HEK293 (cell line): ENCODE data around the gene RTN3.

Experiments used
- CTCF ChIP-seq: fragments of 450-650 bp; formaldehyde crosslinking; IDR thresholded peaks from 2 replicates; pipeline ENCODE4 v1.5.1; 2016; ENCODE audit warnings: missing biosample characterization, missing genetic modification characterization
- KLF16 ChIP-seq: fragments of 450-650 bp; formaldehyde crosslinking; IDR thresholded peaks from 2 replicates; pipeline ENCODE4 v1.5.1; 2017; ENCODE audit warnings: missing biosample characterization, missing genetic modification characterization
- RBAK ChIP-seq: fragments of 450-650 bp; formaldehyde crosslinking; IDR thresholded peaks from 2 replicates; pipeline ENCODE4 v1.5.1; 2016; ENCODE audit warnings: missing biosample characterization, missing genetic modification characterization
- YY1 ChIP-seq: fragments of 450-650 bp; formaldehyde crosslinking; IDR thresholded peaks from 2 replicates; pipeline ENCODE4 v1.5.1; 2018; ENCODE audit warnings: missing biosample characterization, missing genetic modification characterization
- ZBTB20 ChIP-seq: fragments of 450-650 bp; formaldehyde crosslinking; IDR thresholded peaks from 2 replicates; pipeline ENCODE4 v1.5.1; 2016; ENCODE audit warnings: missing biosample characterization, missing genetic modification characterization
- ZNF24 ChIP-seq: fragments of 450-650 bp; formaldehyde crosslinking; IDR thresholded peaks from 2 replicates; pipeline ENCODE4 v1.5.1; 2016; ENCODE audit warnings: missing biosample characterization, missing genetic modification characterization
- ZNF311 ChIP-seq: fragments of 450-650 bp; formaldehyde crosslinking; IDR thresholded peaks from 2 replicates; pipeline ENCODE4 v1.5.1; 2017; ENCODE audit warnings: missing biosample characterization, missing genetic modification characterization, borderline replicate concordance
- ZNF48 ChIP-seq: fragments of 450-650 bp; formaldehyde crosslinking; IDR thresholded peaks from 2 replicates; pipeline ENCODE4 v1.5.1; 2016; ENCODE audit warnings: missing biosample characterization, missing genetic modification characterization
- ZNF501 ChIP-seq: fragments of 450-650 bp; formaldehyde crosslinking; IDR thresholded peaks from 2 replicates; pipeline ENCODE4 v1.5.1; 2016; ENCODE audit warnings: missing biosample characterization, missing genetic modification characterization
- ZNF558 ChIP-seq: fragments of 450-650 bp; formaldehyde crosslinking; IDR thresholded peaks from 2 replicates; pipeline ENCODE4 v1.5.1; 2016; ENCODE audit warnings: missing biosample characterization, missing genetic modification characterization
- ZNF670 ChIP-seq: fragments of 450-650 bp; formaldehyde crosslinking; IDR thresholded peaks from 2 replicates; pipeline ENCODE4 v1.5.1; 2016; ENCODE audit warnings: missing biosample characterization, missing genetic modification characterization, low read depth
- ZNF76 ChIP-seq: fragments of 450-650 bp; formaldehyde crosslinking; IDR thresholded peaks from 2 replicates; pipeline ENCODE4; 2016; ENCODE audit warnings: low read depth, missing biosample characterization, missing genetic modification characterization, borderline replicate concordance
- TF ChIP-seq, protein P1 (sequence below): fragments of 450-650 bp; formaldehyde crosslinking; IDR thresholded peaks from 2 replicates; pipeline ENCODE4 v1.5.1; 2016; ENCODE audit warnings: missing biosample characterization, missing genetic modification characterization

GRCh38 chr11:63800921-63801320 is 119.6 kb downstream of the RTN3 start:
- TF ChIP-seq ZBTB20 (no peak), ZNF501 (tag by site-specific recombination) (no peak), ZNF24 (tag by site-specific recombination) (no peak), RBAK (no peak), CTCF (no peak), ZNF670 (no peak), ZNF76 (no peak), YY1 (no peak), ZNF558 (tag by site-specific recombination) (no peak), ZNF311 (no peak), KLF16 (tag by site-specific recombination) (no peak), ZNF48 (tag by site-specific recombination) (no peak)
- TF ChIP-seq, protein P1, sequence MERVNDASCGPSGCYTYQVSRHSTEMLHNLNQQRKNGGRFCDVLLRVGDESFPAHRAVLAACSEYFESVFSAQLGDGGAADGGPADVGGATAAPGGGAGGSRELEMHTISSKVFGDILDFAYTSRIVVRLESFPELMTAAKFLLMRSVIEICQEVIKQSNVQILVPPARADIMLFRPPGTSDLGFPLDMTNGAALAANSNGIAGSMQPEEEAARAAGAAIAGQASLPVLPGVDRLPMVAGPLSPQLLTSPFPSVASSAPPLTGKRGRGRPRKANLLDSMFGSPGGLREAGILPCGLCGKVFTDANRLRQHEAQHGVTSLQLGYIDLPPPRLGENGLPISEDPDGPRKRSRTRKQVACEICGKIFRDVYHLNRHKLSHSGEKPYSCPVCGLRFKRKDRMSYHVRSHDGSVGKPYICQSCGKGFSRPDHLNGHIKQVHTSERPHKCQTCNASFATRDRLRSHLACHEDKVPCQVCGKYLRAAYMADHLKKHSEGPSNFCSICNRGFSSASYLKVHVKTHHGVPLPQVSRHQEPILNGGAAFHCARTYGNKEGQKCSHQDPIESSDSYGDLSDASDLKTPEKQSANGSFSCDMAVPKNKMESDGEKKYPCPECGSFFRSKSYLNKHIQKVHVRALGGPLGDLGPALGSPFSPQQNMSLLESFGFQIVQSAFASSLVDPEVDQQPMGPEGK (tag by site-specific recombination), result no peak
